Measurements from ENCODE around the gene OTOP2. TPM values are rescaled to one million over a fixed set of nuclear protein-coding genes. Genes with fewer than 3 reads are reported as not detected.

OTOP2 gene
- total RNA-seq, 1 donor from 2014 or later: not detected

DNA sequence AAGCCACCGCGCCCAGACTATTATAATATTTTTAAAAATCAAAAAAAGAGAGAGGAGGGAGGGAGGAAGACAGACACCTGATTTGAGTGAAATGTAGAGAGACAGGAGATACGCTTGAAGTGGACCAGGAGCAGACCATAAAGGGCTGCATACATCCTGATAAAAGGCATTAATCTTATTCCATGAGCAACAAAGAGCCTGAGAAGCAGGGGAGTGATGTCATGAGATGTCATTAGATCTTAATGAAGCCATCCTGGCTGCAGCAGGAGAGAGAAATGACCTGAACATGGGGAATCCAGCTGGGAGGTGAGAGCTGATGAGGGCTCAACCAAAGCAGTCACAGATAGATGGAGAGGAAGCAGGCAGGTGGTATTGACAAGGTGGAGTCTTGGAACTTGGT, 53.7 kb downstream of the OTOP2 start:
- no peaks in the 10 kb centered on the region for H3K9me3 ChIP-seq (ENCODE audit: insufficient read depth, low read depth, low read length)
- peak overlapping the region; percentile 5 for H3K27ac Mint-ChIP-seq (ENCODE audit: unreplicated experiment)
- DNase-seq (ENCODE audit: low read depth): no peak
- no peak overlapping the region for H3K4me3 ChIP-seq (ENCODE audit: insufficient read depth, low read depth, low read length)
- H4K20me1 ChIP-seq (ENCODE audit: insufficient read depth, low read length): no peaks in the 10 kb centered on the region
- TF ChIP-seq CTCF (IDR thresholded peaks at IDR 0.05; ENCODE audit: insufficient read depth, low read depth, low read length): no peak
- no peak for TF ChIP-seq EZH2 (IDR thresholded peaks at IDR 0.05; ENCODE audit: insufficient read depth, low read length)
- H3K36me3 ChIP-seq (ENCODE audit: insufficient read depth, low read length): no peaks in the 10 kb centered on the region
- no peaks in the 10 kb centered on the region for H3K79me2 ChIP-seq (ENCODE audit: insufficient read depth, low read length)
- peaks cover 14% of the 10 kb centered on the region for H3K4me1 ChIP-seq (ENCODE audit: insufficient read depth, low read length)
- H3K27ac ChIP-seq (ENCODE audit: low read depth, low read length): no peak overlapping the region
- no peak for FAIRE-seq
- peaks cover 10% of the 10 kb centered on the region for H3K27me3 ChIP-seq (ENCODE audit: insufficient read depth, low read length)
- H2AFZ ChIP-seq (ENCODE audit: low read depth, low read length): no peak overlapping the region
- no peak overlapping the region for H3K9ac ChIP-seq (ENCODE audit: low read length)
- no peak overlapping the region for H3K4me2 ChIP-seq (ENCODE audit: low read length)
- H3K4me1 Mint-ChIP-seq (ENCODE audit: low read depth, unreplicated experiment): peaks cover 5% of the 10 kb centered on the region
- no peaks in the 10 kb centered on the region for H3K36me3 Mint-ChIP-seq (ENCODE audit: low read depth, unreplicated experiment)
- peak overlapping the region; percentile 14 for H3K4me3 Mint-ChIP-seq (ENCODE audit: unreplicated experiment)
- H3K27me3 Mint-ChIP-seq (ENCODE audit: low read depth, unreplicated experiment): peaks cover 39% of the 10 kb centered on the region
- H3K9me3 Mint-ChIP-seq (ENCODE audit: unreplicated experiment): no peaks in the 10 kb centered on the region

GRCh38 chr17:74978240-74978639, 54.2 kb downstream of the OTOP2 start:
- Histone ChIP-seq H3K4me3 (ENCODE audit: insufficient read depth, low read depth, low read length) (no peak overlapping the region), H3K36me3 (ENCODE audit: insufficient read depth, low read length) (no peaks in the 10 kb centered on the region), H3K27ac (ENCODE audit: low read depth, low read length) (no peak overlapping the region), H3K79me2 (ENCODE audit: insufficient read depth, low read length) (no peaks in the 10 kb centered on the region), H3K9me3 (ENCODE audit: insufficient read depth, low read depth, low read length) (no peaks in the 10 kb centered on the region), H3K27me3 (ENCODE audit: insufficient read depth, low read length) (peaks cover 5% of the 10 kb centered on the region), H3K4me1 (ENCODE audit: insufficient read depth, low read length) (peaks cover 14% of the 10 kb centered on the region), H2AFZ (ENCODE audit: low read depth, low read length) (no peak overlapping the region), H3K4me2 (ENCODE audit: low read length) (no peak overlapping the region), H4K20me1 (ENCODE audit: insufficient read depth, low read length) (no peaks in the 10 kb centered on the region), H3K9ac (ENCODE audit: low read length) (no peak overlapping the region)
- FAIRE-seq: no peak
- H3K27ac Mint-ChIP-seq (ENCODE audit: unreplicated experiment): no peak overlapping the region
- TF ChIP-seq CTCF (IDR thresholded peaks at IDR 0.05; ENCODE audit: insufficient read depth, low read depth, low read length) (no peak), EZH2 (IDR thresholded peaks at IDR 0.05; ENCODE audit: insufficient read depth, low read length) (no peak)
- peaks cover 35% of the 10 kb centered on the region for H3K27me3 Mint-ChIP-seq (ENCODE audit: low read depth, unreplicated experiment)
- no peak for DNase-seq (ENCODE audit: low read depth)
- H3K9me3 Mint-ChIP-seq (ENCODE audit: unreplicated experiment): no peaks in the 10 kb centered on the region
- peaks cover 5% of the 10 kb centered on the region for H3K4me1 Mint-ChIP-seq (ENCODE audit: low read depth, unreplicated experiment)
- H3K36me3 Mint-ChIP-seq (ENCODE audit: low read depth, unreplicated experiment): no peaks in the 10 kb centered on the region
- H3K4me3 Mint-ChIP-seq (ENCODE audit: unreplicated experiment): no peak overlapping the region

DNA sequence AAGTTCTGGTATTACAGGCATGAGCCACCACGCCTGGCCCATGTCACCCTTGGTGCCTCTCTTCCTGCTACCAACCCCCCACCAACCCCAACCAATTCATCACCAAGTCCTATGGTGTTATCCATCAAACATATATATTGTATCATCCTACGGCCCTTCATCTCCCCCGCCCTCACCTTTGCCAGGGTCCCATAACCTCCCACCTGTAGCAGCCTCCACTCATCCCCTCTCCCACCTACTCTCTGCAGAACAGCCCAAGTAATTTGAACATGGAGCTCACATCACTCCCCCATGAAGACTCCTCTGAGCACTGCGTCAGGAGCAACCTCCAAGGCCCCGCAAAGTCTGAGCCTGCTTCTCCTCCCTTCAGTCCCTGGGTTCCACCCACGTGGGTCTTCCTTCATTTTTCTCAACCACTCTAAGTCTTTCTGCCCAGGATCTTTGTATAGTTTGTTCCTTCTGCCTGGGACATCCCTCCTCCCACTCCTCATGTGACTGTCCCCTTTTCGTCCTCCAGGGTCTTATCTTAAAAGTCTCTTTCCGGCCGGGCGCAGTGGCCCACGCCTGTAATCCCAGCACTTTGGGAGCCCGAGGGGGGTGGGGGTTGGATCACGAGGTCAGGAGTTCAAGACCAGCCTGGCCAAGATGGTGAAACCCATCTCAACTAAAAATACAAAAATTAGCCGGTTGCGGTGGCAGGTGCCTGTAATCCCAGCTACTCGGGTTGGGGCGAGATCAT, 55.5 kb downstream of the OTOP2 start:
- Histone ChIP-seq H3K9ac (ENCODE audit: low read length) (no peak overlapping the region), H3K9me3 (ENCODE audit: insufficient read depth, low read depth, low read length) (no peaks in the 10 kb centered on the region), H3K4me2 (ENCODE audit: low read length) (no peak overlapping the region), H3K36me3 (ENCODE audit: insufficient read depth, low read length) (no peaks in the 10 kb centered on the region), H3K27me3 (ENCODE audit: insufficient read depth, low read length) (no peaks in the 10 kb centered on the region), H2AFZ (ENCODE audit: low read depth, low read length) (no peak overlapping the region), H3K27ac (ENCODE audit: low read depth, low read length) (no peak overlapping the region), H4K20me1 (ENCODE audit: insufficient read depth, low read length) (no peaks in the 10 kb centered on the region), H3K4me1 (ENCODE audit: insufficient read depth, low read length) (peaks cover 14% of the 10 kb centered on the region), H3K4me3 (ENCODE audit: insufficient read depth, low read depth, low read length) (no peak overlapping the region), H3K79me2 (ENCODE audit: insufficient read depth, low read length) (no peaks in the 10 kb centered on the region)
- Mint-ChIP-seq H3K4me1 (ENCODE audit: low read depth, unreplicated experiment) (peaks cover 5% of the 10 kb centered on the region), H3K27ac (ENCODE audit: unreplicated experiment) (no peak overlapping the region), H3K4me3 (ENCODE audit: unreplicated experiment) (peak overlapping the region; percentile 29), H3K27me3 (ENCODE audit: low read depth, unreplicated experiment) (peaks cover 22% of the 10 kb centered on the region), H3K36me3 (ENCODE audit: low read depth, unreplicated experiment) (no peaks in the 10 kb centered on the region), H3K9me3 (ENCODE audit: unreplicated experiment) (no peaks in the 10 kb centered on the region)
- FAIRE-seq (no peak), DNase-seq (ENCODE audit: low read depth) (no peak)
- TF ChIP-seq EZH2 (IDR thresholded peaks at IDR 0.05; ENCODE audit: insufficient read depth, low read length) (no peak), CTCF (IDR thresholded peaks at IDR 0.05; ENCODE audit: insufficient read depth, low read depth, low read length) (no peak)
